Measurements from ENCODE around the gene STPG4. TPM values are rescaled to one million over a fixed set of nuclear protein-coding genes. Genes with fewer than 3 reads are reported as not detected.

STPG4 gene
- total RNA-seq, 1 donor, result 1.2 TPM

- Histone ChIP-seq H3K4me3 (ENCODE audit: low read length) (no peak overlapping the region), H3K27me3 (ENCODE audit: insufficient read depth, low read length) (no peaks in the 10 kb centered on the region), H3K4me1 (ENCODE audit: insufficient read depth, low read length) (peaks cover 32% of the 10 kb centered on the region), H3K9me3 (ENCODE audit: low read depth, low read length) (no peaks in the 10 kb centered on the region)
Measured at GRCh38 chr2:47039913-47040562, 115.1 kb downstream of the STPG4 start.

- no peaks in the 10 kb centered on the region for H3K9me3 ChIP-seq (ENCODE audit: low read depth, low read length)
- H3K27me3 ChIP-seq (ENCODE audit: insufficient read depth, low read length), result no peaks in the 10 kb centered on the region
- H3K4me1 ChIP-seq (ENCODE audit: insufficient read depth, low read length), result peaks cover 37% of the 10 kb centered on the region
- no peak overlapping the region for H3K4me3 ChIP-seq (ENCODE audit: low read length)
Measured at GRCh38 chr2:47039489-47039870, 115.6 kb downstream of the STPG4 start.

- no peaks in the 10 kb centered on the region for H3K9me3 ChIP-seq (ENCODE audit: low read depth, low read length)
- H3K4me3 ChIP-seq (ENCODE audit: low read length), result no peak overlapping the region
- H3K4me1 ChIP-seq (ENCODE audit: insufficient read depth, low read length), result peaks cover 43% of the 10 kb centered on the region
- H3K27me3 ChIP-seq (ENCODE audit: insufficient read depth, low read length), result no peaks in the 10 kb centered on the region
Measured at GRCh38 chr2:47038656-47039488, 116.2 kb downstream of the STPG4 start.

GRCh38 chr2:47037678-47038077, 117.4 kb downstream of the STPG4 start:
- Histone ChIP-seq H3K9me3 (ENCODE audit: low read depth, low read length) (no peaks in the 10 kb centered on the region), H3K4me3 (ENCODE audit: low read length) (no peak overlapping the region), H3K27me3 (ENCODE audit: insufficient read depth, low read length) (no peaks in the 10 kb centered on the region), H3K4me1 (ENCODE audit: insufficient read depth, low read length) (peaks cover 55% of the 10 kb centered on the region)

Other genes starting within 250 kb of the STPG4 start
- 31.3 TPM for gene MCFD2, start 239.5 kb downstream of the STPG4 start, total RNA-seq
- 55.2 TPM for gene TTC7A, start 214.1 kb downstream of the STPG4 start, total RNA-seq
- gene CALM2, start 21.2 kb upstream of the STPG4 start, total RNA-seq, result 287 TPM
- not detected for gene EPCAM, start 214.0 kb upstream of the STPG4 start, total RNA-seq
- 6.6 TPM for gene MSH2, start 247.8 kb upstream of the STPG4 start, total RNA-seq

Measured in mononuclear cell (primary cell).